ENCODE measurements around the gene SCO2. TPM values are rescaled to one million over a fixed set of nuclear protein-coding genes. Genes with fewer than 3 reads are reported as not detected.

SCO2 gene
- total RNA-seq, 1 donor from 2014 or later, result 1.8 TPM

DNA sequence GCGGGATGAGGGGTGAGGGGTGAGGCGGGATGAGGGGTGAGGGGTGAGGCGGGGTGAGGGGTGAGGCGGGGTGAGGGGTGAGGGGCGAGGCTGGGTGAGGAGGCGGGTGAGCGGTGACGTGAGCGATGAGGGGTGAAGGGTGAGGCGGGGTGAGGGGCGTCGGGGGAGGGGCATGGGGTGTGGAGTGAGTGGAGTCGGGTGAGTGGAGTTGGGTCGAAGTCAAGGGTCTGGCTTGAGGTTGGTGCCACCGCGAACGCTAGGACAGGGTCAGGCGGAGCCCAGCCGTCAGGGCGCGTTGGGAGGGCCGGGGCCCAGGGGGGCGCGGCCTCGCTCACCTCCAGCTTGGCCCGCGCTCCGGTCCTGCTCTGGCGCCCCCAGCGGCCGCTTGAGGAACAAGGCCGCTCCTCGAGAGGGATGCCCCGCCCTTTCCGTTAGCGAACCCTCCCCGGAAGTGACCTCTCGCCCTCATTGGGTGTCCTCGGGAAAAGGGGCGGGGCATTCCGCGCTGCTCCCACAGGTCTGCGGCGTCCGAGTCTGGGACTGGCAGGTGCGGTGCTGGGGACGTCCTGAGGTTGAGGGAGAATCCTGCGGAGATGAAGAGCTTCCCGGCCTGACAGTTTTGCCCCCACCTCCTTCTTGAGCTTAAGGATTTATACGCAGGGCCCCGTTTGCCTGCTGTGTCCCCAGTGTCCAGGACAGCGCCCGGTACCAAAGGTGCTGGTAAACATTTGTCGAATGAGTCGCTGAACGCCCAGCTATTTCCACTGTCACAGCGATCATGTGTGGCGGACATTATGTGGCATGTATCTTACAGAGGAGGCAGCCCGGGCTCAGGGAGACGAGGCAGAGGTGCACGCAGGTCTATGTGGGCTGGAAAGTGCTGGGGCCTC, 37.4 kb upstream of the SCO2 start, which contains the start of gene SYCE3:
Gene SYCE3 (minus strand): TSS at position 397 of the 890 bp plus-strand sequence. CDS start 6,514 bp downstream, outside the sequence.
- no peak for TF ChIP-seq EZH2 (IDR thresholded peaks at IDR 0.05; ENCODE audit: insufficient read depth, low read length)
- TF ChIP-seq, protein P1, sequence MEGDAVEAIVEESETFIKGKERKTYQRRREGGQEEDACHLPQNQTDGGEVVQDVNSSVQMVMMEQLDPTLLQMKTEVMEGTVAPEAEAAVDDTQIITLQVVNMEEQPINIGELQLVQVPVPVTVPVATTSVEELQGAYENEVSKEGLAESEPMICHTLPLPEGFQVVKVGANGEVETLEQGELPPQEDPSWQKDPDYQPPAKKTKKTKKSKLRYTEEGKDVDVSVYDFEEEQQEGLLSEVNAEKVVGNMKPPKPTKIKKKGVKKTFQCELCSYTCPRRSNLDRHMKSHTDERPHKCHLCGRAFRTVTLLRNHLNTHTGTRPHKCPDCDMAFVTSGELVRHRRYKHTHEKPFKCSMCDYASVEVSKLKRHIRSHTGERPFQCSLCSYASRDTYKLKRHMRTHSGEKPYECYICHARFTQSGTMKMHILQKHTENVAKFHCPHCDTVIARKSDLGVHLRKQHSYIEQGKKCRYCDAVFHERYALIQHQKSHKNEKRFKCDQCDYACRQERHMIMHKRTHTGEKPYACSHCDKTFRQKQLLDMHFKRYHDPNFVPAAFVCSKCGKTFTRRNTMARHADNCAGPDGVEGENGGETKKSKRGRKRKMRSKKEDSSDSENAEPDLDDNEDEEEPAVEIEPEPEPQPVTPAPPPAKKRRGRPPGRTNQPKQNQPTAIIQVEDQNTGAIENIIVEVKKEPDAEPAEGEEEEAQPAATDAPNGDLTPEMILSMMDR (IDR thresholded peaks at IDR 0.05; ENCODE audit: insufficient read depth, low read depth, low read length), result peak; percentile 55
- H2AFZ ChIP-seq (ENCODE audit: low read depth, low read length), result peak within 1 kb of the TSS; percentile 94
- peaks cover 40% of the 10 kb centered on the region for H3K27me3 Mint-ChIP-seq (ENCODE audit: low read depth, unreplicated experiment)
- H3K4me1 ChIP-seq (ENCODE audit: insufficient read depth, low read length), result peaks cover 4% of the 10 kb centered on the region
- H3K9me3 Mint-ChIP-seq (ENCODE audit: unreplicated experiment), result peaks cover 1% of the 10 kb centered on the region
- peak; percentile 51 for DNase-seq (ENCODE audit: low read depth)
- H3K79me2 ChIP-seq (ENCODE audit: insufficient read depth, low read length), result no peaks in the 10 kb centered on the region
- peak within 1 kb of the TSS; percentile 60 for H3K4me3 ChIP-seq (ENCODE audit: insufficient read depth, low read depth, low read length)
- H3K9ac ChIP-seq (ENCODE audit: low read length), result peak within 1 kb of the TSS; percentile 29
- H3K36me3 Mint-ChIP-seq (ENCODE audit: low read depth, unreplicated experiment), result peaks cover 7% of the 10 kb centered on the region
- no peak for FAIRE-seq
- H3K36me3 ChIP-seq (ENCODE audit: insufficient read depth, low read length), result no peaks in the 10 kb centered on the region
- H4K20me1 ChIP-seq (ENCODE audit: insufficient read depth, low read length), result no peaks in the 10 kb centered on the region
- H3K27me3 ChIP-seq (ENCODE audit: insufficient read depth, low read length), result peaks cover 24% of the 10 kb centered on the region
- H3K4me1 Mint-ChIP-seq (ENCODE audit: low read depth, unreplicated experiment), result peaks cover 5% of the 10 kb centered on the region
- H3K27ac Mint-ChIP-seq (ENCODE audit: unreplicated experiment), result peak within 1 kb of the TSS; percentile 47
- H3K4me2 ChIP-seq (ENCODE audit: low read length), result peak within 1 kb of the TSS; percentile 91
- peak within 1 kb of the TSS; percentile 92 for H3K4me3 Mint-ChIP-seq (ENCODE audit: unreplicated experiment)
- no peak within 1 kb of the TSS for H3K27ac ChIP-seq (ENCODE audit: low read depth, low read length)
- H3K9me3 ChIP-seq (ENCODE audit: insufficient read depth, low read depth, low read length), result no peaks in the 10 kb centered on the region

DNA sequence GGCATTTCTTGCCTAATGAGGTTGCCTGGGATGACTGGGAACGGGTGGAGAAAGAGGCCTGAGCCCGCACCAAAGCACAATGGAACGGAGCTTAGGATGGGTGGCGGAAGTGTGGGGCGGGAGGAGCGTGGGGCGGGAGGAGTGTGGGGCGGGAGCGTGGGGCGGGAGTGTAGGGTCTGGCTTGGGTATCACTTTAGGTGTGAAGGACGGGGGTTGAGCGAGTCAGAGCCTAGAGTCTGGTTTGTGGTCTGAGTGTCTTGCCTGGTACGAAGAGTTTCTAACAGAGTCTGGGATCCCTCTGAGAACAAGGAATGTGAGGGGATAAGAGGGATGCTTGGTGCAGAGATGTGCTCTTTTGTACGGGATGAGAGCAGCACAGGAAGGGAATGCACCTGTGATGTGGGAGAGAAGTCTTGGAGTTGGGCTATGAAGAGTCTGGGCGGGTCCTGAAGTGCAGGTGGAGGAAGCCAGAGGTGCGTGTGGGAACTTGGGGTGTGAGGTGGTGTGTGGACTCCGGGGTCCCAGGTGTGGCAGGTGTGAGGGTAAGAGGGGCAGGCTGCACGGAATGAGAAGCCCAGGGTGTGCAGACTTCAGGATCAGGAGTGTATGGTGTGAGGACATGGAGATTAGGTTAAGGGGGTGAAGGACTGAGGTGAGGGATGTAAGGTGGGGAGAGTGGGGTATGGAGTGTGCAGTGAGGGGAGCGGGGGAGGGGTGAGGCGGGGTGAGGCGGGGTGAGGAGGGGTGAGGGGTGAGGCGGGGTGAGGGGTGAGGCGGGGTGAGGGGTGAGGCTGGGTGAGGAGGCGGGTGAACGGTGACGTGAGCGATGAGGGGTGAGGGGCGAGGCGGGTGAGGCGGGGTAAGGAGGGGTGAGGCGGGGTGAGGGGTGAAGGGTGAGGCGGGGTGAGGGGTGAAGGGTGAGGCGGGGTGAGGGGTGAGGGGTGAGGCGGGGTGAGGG, 36.3 kb upstream of the SCO2 start:
- no peak overlapping the region for H3K4me3 ChIP-seq (ENCODE audit: insufficient read depth, low read depth, low read length)
- H2AFZ ChIP-seq (ENCODE audit: low read depth, low read length), result no peak overlapping the region
- no peaks in the 10 kb centered on the region for H3K79me2 ChIP-seq (ENCODE audit: insufficient read depth, low read length)
- peak overlapping the region; percentile 75 for H3K4me3 Mint-ChIP-seq (ENCODE audit: unreplicated experiment)
- peaks cover 5% of the 10 kb centered on the region for H3K4me1 Mint-ChIP-seq (ENCODE audit: low read depth, unreplicated experiment)
- no peaks in the 10 kb centered on the region for H3K9me3 ChIP-seq (ENCODE audit: insufficient read depth, low read depth, low read length)
- DNase-seq (ENCODE audit: low read depth) (no peak), FAIRE-seq (no peak)
- H3K27ac Mint-ChIP-seq (ENCODE audit: unreplicated experiment), result peak overlapping the region; percentile 76
- no peaks in the 10 kb centered on the region for H4K20me1 ChIP-seq (ENCODE audit: insufficient read depth, low read length)
- H3K36me3 Mint-ChIP-seq (ENCODE audit: low read depth, unreplicated experiment), result peaks cover 6% of the 10 kb centered on the region
- peaks cover 26% of the 10 kb centered on the region for H3K27me3 ChIP-seq (ENCODE audit: insufficient read depth, low read length)
- H3K27me3 Mint-ChIP-seq (ENCODE audit: low read depth, unreplicated experiment), result peaks cover 40% of the 10 kb centered on the region
- H3K27ac ChIP-seq (ENCODE audit: low read depth, low read length), result no peak overlapping the region
- peaks cover 1% of the 10 kb centered on the region for H3K9me3 Mint-ChIP-seq (ENCODE audit: unreplicated experiment)
- H3K4me2 ChIP-seq (ENCODE audit: low read length), result no peak overlapping the region
- peaks cover 4% of the 10 kb centered on the region for H3K4me1 ChIP-seq (ENCODE audit: insufficient read depth, low read length)
- TF ChIP-seq, protein P1 (IDR thresholded peaks at IDR 0.05; ENCODE audit: insufficient read depth, low read depth, low read length), result no peak
- no peak for TF ChIP-seq EZH2 (IDR thresholded peaks at IDR 0.05; ENCODE audit: insufficient read depth, low read length)
- H3K36me3 ChIP-seq (ENCODE audit: insufficient read depth, low read length), result no peaks in the 10 kb centered on the region
- no peak overlapping the region for H3K9ac ChIP-seq (ENCODE audit: low read length)
